ENCODE results near the gene HCLS1. TPM values are rescaled to one million over a fixed set of nuclear protein-coding genes. Genes with fewer than 3 reads are reported as not detected.
"Not testable (repeated sequence)": the region's sequence is repeated elsewhere in the genome, so short reads cannot be mapped to it uniquely, and the experiment has no call there.

HCLS1 gene
- total RNA-seq (2014; rRNA removed; shearing (Covaris generic)) = 0.08 TPM in 1 of 2 replicates, not detected in the other

- no peak for DNase-seq (ENCODE audit: low spot score)
Measured at GRCh38 chr3:121660356-121661171, at the start of gene HCLS1. Gene HCLS1 (minus strand): TSS chr3:121660903. CDS start chr3:121658347, 2,556 bp downstream.

- no peak for DNase-seq (ENCODE audit: low spot score)
Measured at GRCh38 chr3:121710347-121710746, 49.6 kb upstream of the HCLS1 start.

- no peak for DNase-seq (ENCODE audit: low spot score)
Measured at GRCh38 chr3:121707531-121708273, 47.0 kb upstream of the HCLS1 start.

- no peak for DNase-seq (ENCODE audit: low spot score)
Measured at GRCh38 chr3:121705541-121705940, 44.8 kb upstream of the HCLS1 start.

- no peak for DNase-seq (ENCODE audit: low spot score)
Measured at GRCh38 chr3:121703973-121704372, 43.3 kb upstream of the HCLS1 start.

- no peak for DNase-seq (ENCODE audit: low spot score)
Measured at GRCh38 chr3:121698901-121699300, 38.2 kb upstream of the HCLS1 start.

GRCh38 chr3:121698476-121698875, 37.8 kb upstream of the HCLS1 start:
- no peak for DNase-seq (ENCODE audit: low spot score)

- DNase-seq (ENCODE audit: low spot score) = no peak
Measured at GRCh38 chr3:121696186-121696585, 35.5 kb upstream of the HCLS1 start.

GRCh38 chr3:121692010-121692699, 31.5 kb upstream of the HCLS1 start:
- DNase-seq (ENCODE audit: low spot score) = no peak

- DNase-seq (ENCODE audit: low spot score) = no peak
Measured at GRCh38 chr3:121690777-121691405, 30.2 kb upstream of the HCLS1 start.

GRCh38 chr3:121688747-121689146, 28.0 kb upstream of the HCLS1 start:
- DNase-seq (ENCODE audit: low spot score) = not testable (repeated sequence)

GRCh38 chr3:121681792-121682191, 21.1 kb upstream of the HCLS1 start:
- no peak for DNase-seq (ENCODE audit: low spot score)

GRCh38 chr3:121677141-121677540, 16.4 kb upstream of the HCLS1 start:
- DNase-seq (ENCODE audit: low spot score) = no peak

GRCh38 chr3:121670676-121671075, 10.0 kb upstream of the HCLS1 start:
- no peak for DNase-seq (ENCODE audit: low spot score)

- no peak for DNase-seq (ENCODE audit: low spot score)
Measured at GRCh38 chr3:121667333-121667732, 6.6 kb upstream of the HCLS1 start.

GRCh38 chr3:121665488-121665887, 4.8 kb upstream of the HCLS1 start:
- DNase-seq (ENCODE audit: low spot score) = no peak

- no peak for DNase-seq (ENCODE audit: low spot score)
Measured at GRCh38 chr3:121663171-121663847, 2.6 kb upstream of the HCLS1 start.

- DNase-seq (ENCODE audit: low spot score) = no peak
Measured at GRCh38 chr3:121662742-121663141, 2.0 kb upstream of the HCLS1 start.

GRCh38 chr3:121661376-121661775, 673 bp upstream of the HCLS1 start:
- DNase-seq (ENCODE audit: low spot score) = no peak

- DNase-seq (ENCODE audit: low spot score) = no peak
Measured at GRCh38 chr3:121659586-121659985, 1.1 kb downstream of the HCLS1 start.

- DNase-seq (ENCODE audit: low spot score) = no peak
Measured at GRCh38 chr3:121658716-121659435, 1.8 kb downstream of the HCLS1 start.

Data from H4 (cell line).